Measurements from ENCODE around the gene SCRN2. TPM values are rescaled to one million over a fixed set of nuclear protein-coding genes. Genes with fewer than 3 reads are reported as not detected.

SCRN2 gene
- total RNA-seq, 3 donors from 2014 or later (not counting 1 experiment from before 2014, with no cell fraction given) = 33.7 to 38.0 (median 35.7) TPM

DNA sequence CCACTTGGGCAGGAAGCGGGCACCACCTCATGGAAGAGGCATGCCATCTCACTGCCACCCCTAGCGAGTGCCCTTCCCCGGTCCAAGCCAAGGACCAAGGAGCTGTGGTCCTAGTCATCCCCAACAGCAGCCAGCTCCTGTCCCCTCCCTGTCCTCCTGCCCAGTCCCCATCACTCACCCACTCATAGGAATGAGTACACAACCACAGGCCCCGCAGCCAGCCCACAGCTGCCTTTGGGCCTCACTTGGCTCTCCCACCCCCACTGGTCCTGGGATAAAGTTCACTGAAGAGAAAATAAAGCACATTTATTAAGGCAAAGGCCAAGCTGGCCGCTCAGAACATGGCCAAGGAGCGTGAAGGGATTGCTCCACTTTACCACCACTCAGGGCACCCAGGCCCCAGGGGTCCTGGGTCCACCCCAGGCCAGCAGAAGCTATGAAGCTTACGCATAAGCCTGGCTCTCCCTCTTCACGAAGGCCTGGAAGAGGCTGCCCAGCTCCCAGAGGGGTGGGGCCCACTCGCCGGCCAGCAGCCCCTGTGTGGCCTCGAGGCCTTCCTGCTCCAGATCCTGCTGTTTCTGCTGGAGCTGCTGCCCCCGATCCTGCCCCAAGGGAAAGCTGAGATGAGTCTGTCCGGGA lies 3.6 kb downstream of the SCRN2 start:
- Histone ChIP-seq H3K4me1 (ENCODE audit: control insufficient read depth, insufficient read depth, low read length) (peaks cover 18% of the 10 kb centered on the region), H3K36me3 (ENCODE audit: control insufficient read depth, insufficient read depth, low read length) (peaks cover 6% of the 10 kb centered on the region), H3K27me3 (ENCODE audit: control insufficient read depth, insufficient read depth, low read length) (no peaks in the 10 kb centered on the region), H3K4me3 (ENCODE audit: low read length) (no peak overlapping the region), H3K27ac (ENCODE audit: low read length) (no peak overlapping the region), H3K9me3 (ENCODE audit: control insufficient read depth, insufficient read depth, low read length) (no peaks in the 10 kb centered on the region)
- peak overlapping the region in 1 of 2 donors; percentile 65 for H3K27ac Mint-ChIP-seq
- DNase-seq = no peak
- no peak overlapping the region for H3K4me3 Mint-ChIP-seq
- TF ChIP-seq, protein P1, sequence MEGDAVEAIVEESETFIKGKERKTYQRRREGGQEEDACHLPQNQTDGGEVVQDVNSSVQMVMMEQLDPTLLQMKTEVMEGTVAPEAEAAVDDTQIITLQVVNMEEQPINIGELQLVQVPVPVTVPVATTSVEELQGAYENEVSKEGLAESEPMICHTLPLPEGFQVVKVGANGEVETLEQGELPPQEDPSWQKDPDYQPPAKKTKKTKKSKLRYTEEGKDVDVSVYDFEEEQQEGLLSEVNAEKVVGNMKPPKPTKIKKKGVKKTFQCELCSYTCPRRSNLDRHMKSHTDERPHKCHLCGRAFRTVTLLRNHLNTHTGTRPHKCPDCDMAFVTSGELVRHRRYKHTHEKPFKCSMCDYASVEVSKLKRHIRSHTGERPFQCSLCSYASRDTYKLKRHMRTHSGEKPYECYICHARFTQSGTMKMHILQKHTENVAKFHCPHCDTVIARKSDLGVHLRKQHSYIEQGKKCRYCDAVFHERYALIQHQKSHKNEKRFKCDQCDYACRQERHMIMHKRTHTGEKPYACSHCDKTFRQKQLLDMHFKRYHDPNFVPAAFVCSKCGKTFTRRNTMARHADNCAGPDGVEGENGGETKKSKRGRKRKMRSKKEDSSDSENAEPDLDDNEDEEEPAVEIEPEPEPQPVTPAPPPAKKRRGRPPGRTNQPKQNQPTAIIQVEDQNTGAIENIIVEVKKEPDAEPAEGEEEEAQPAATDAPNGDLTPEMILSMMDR (IDR thresholded peaks at IDR 0.05) = no peak
- ATAC-seq = no peak
- WGBS (ENCODE audit: insufficient coverage) = 95% methylated on average over 13 of the region's 13 CpGs
- intact Hi-C loops (cut with micrococcal nuclease) = loop anchor here (10.0 kb wide), 2 partner anchors 107 to 207 kb away; partner anchors contain the start of genes NFE2L1 and PNPO
- no peaks in the 10 kb centered on the region for H3K9me3 Mint-ChIP-seq
- no peaks in the 10 kb centered on the region for H3K27me3 Mint-ChIP-seq (ENCODE audit: low read depth in 2 of 2)
- peaks cover 15 to 25% of the 10 kb centered on the region in 2 donors for H3K4me1 Mint-ChIP-seq
- H3K36me3 Mint-ChIP-seq = no peaks in the 10 kb centered on the region

DNA sequence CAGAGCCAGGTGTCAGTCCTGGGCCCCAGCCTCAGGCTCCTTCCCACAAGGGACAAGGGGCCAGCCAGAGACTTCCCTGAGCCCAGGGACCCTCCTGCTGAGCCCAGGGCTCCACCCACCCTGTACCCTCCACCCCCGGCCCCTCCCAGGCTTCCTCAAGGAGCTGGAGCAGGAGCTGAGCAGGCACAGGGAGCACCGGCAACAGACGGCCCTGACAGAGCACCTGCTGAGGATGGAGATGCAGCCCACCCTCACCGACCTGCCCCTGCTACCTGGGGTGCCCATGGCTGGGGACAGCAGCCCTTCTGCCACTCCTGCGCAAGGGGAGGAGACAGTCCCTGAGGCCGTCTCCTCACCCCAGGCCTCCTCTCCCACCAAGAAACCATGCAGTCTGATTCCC lies 4.5 kb downstream of the SCRN2 start:
- no peaks in the 10 kb centered on the region for H3K36me3 Mint-ChIP-seq
- H3K27me3 Mint-ChIP-seq (ENCODE audit: low read depth in 2 of 2) = no peaks in the 10 kb centered on the region
- intact Hi-C loops (cut with micrococcal nuclease) = loop anchor here (10.0 kb wide), 2 partner anchors 108 to 208 kb away; partner anchors contain the start of genes NFE2L1 and PNPO
- H3K9me3 Mint-ChIP-seq = no peaks in the 10 kb centered on the region
- WGBS (ENCODE audit: insufficient coverage) = 91% methylated on average over 6 of the region's 6 CpGs
- Histone ChIP-seq H3K4me1 (ENCODE audit: control insufficient read depth, insufficient read depth, low read length) (peaks cover 25% of the 10 kb centered on the region), H3K27ac (ENCODE audit: low read length) (no peak overlapping the region), H3K36me3 (ENCODE audit: control insufficient read depth, insufficient read depth, low read length) (peaks cover 6% of the 10 kb centered on the region), H3K27me3 (ENCODE audit: control insufficient read depth, insufficient read depth, low read length) (no peaks in the 10 kb centered on the region), H3K4me3 (ENCODE audit: low read length) (no peak overlapping the region), H3K9me3 (ENCODE audit: control insufficient read depth, insufficient read depth, low read length) (no peaks in the 10 kb centered on the region)
- ATAC-seq (no peak), DNase-seq (no peak)
- TF ChIP-seq, protein P1 (IDR thresholded peaks at IDR 0.05) = no peak
- H3K4me1 Mint-ChIP-seq = peaks cover 20 to 33% of the 10 kb centered on the region in 2 donors
- no peak overlapping the region for H3K4me3 Mint-ChIP-seq
- no peak overlapping the region for H3K27ac Mint-ChIP-seq

DNA sequence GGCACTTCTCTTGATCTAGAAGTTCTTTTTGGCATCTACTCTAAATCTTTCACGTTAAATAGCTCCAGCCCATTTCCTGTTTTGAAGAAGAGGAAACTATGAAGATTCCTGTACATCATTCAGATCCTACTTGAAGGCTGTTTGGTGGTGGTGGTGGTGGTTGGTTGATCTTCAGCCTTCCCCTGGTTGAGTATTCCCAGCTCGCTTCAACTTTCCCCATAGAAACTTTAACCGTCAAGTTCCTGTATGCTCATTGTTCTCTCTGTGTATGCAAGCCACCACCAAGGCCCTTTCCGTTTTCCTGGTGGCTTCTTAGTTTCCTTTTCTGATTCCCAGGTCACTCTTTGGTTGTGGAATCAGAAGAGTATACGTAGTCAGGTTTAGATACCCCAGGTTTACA lies 6.3 kb downstream of the SCRN2 start:
- peaks cover 20 to 30% of the 10 kb centered on the region in 2 donors for H3K4me1 Mint-ChIP-seq
- H3K27me3 ChIP-seq (ENCODE audit: control insufficient read depth, insufficient read depth, low read length) = no peaks in the 10 kb centered on the region
- H3K27me3 Mint-ChIP-seq (ENCODE audit: low read depth in 2 of 2) = no peaks in the 10 kb centered on the region
- DNase-seq (no peak), ATAC-seq (no peak)
- no peak overlapping the region for H3K27ac ChIP-seq (ENCODE audit: low read length)
- no peak overlapping the region for H3K4me3 ChIP-seq (ENCODE audit: low read length)
- no peaks in the 10 kb centered on the region for H3K9me3 Mint-ChIP-seq
- TF ChIP-seq, protein P1 (IDR thresholded peaks at IDR 0.05) = no peak
- H3K36me3 ChIP-seq (ENCODE audit: control insufficient read depth, insufficient read depth, low read length) = peaks cover 6% of the 10 kb centered on the region
- intact Hi-C loops (cut with micrococcal nuclease) = loop anchor here (10.0 kb wide), 2 partner anchors 110 to 210 kb away; partner anchors contain the start of genes NFE2L1 and PNPO
- peaks cover 23% of the 10 kb centered on the region for H3K4me1 ChIP-seq (ENCODE audit: control insufficient read depth, insufficient read depth, low read length)
- H3K27ac Mint-ChIP-seq = peak overlapping the region in 1 of 2 donors; percentile 61
- WGBS (ENCODE audit: insufficient coverage) = 65% methylated on average over 3 of the region's 5 CpGs
- H3K36me3 Mint-ChIP-seq = no peaks in the 10 kb centered on the region
- H3K4me3 Mint-ChIP-seq = no peak overlapping the region
- H3K9me3 ChIP-seq (ENCODE audit: control insufficient read depth, insufficient read depth, low read length) = no peaks in the 10 kb centered on the region

All from natural killer cell (primary cell).